ENCODE data around the gene ANKDD1A.

Gene ANKDD1A

DNA sequence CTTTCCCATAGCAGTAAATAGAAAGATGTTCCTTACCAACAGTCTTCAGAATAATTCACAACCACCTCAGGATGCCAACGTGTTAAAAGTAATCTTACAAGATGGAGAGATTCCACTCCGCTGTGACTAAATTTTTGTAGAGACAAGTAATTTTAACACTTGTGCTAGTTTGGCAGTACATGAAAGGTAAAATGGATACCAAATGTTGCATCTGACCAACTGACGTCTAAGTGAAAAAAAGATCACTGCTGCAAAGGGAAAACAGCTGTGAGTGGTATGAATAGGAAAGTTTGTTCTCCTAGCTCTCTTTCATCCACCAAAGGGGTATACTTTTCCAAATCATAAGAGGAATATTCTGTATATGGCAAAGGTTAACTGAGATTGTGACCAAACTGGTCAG is 75.4 kb downstream of the ANKDD1A start:
- TF ChIP-seq, protein P1, sequence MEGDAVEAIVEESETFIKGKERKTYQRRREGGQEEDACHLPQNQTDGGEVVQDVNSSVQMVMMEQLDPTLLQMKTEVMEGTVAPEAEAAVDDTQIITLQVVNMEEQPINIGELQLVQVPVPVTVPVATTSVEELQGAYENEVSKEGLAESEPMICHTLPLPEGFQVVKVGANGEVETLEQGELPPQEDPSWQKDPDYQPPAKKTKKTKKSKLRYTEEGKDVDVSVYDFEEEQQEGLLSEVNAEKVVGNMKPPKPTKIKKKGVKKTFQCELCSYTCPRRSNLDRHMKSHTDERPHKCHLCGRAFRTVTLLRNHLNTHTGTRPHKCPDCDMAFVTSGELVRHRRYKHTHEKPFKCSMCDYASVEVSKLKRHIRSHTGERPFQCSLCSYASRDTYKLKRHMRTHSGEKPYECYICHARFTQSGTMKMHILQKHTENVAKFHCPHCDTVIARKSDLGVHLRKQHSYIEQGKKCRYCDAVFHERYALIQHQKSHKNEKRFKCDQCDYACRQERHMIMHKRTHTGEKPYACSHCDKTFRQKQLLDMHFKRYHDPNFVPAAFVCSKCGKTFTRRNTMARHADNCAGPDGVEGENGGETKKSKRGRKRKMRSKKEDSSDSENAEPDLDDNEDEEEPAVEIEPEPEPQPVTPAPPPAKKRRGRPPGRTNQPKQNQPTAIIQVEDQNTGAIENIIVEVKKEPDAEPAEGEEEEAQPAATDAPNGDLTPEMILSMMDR (conservative IDR thresholded peaks at IDR 0.05) = no peak
- TF ChIP-seq ZFX (IDR thresholded peaks at IDR 0.05) = no peak
- H3K27ac ChIP-seq = no peak overlapping the region

DNA sequence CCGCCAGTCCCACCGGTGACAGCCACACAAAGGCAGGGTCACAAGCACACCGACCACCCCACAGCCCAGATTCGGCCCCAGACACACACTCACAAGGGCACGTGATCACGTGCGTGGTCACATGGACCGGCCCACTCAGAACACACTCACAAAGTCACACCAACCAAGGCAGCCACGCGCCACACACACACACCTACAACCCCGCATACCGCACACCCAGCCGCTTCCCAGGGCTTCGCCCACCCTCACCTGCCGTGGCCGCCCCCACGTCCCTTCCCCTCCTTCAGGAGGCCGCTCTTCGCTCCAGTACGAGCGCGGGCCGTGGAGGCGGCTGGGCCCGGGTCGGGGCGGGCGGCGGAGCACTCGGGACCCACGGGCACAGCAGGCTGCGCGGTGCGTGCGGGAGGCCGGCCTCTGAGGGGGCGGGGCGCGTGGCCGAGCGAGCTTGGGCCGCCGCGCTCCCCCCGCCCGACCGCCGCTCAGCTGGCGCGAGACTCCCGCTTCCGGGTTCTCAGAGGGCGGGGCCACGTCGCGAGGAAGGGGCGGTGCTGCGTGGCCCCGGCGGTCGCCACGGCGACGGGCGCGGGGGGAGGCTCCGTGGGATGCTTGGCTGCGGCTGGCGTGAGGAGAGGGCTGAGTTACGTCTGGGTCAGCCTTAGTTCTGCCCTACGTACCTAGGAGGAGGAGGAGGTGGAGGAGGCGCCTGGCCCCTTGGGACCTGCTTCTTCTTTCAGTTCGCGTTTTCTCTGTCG is 77.9 kb downstream of the ANKDD1A start, which contains the start of gene SPG21:
TSS of gene SPG21 (minus strand) at position 499 of the 752 bp plus-strand sequence. CDS start 6,345 bp downstream, outside the sequence.
- peak within 1 kb of the TSS; percentile 98 for H3K27ac ChIP-seq
- peak; percentile 72 for TF ChIP-seq ZFX (IDR thresholded peaks at IDR 0.05)
- TF ChIP-seq, protein P1 (conservative IDR thresholded peaks at IDR 0.05) = no peak

DNA sequence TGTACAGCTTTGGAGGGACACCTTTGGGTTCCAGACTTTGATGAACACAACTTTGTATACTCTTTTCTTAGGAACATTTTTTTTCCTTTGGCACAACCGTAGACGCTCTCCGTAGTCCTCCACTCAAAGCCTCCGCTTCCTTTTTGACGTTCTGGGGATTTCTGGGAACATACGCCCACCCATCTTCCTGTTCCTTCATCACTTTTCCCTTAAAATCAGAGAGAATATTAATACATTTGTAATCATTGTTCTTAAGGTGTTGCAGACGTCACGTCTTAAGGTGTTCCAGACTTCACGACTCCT is 78.4 kb downstream of the ANKDD1A start:
- H3K27ac ChIP-seq = peak overlapping the region; percentile 98

DNA sequence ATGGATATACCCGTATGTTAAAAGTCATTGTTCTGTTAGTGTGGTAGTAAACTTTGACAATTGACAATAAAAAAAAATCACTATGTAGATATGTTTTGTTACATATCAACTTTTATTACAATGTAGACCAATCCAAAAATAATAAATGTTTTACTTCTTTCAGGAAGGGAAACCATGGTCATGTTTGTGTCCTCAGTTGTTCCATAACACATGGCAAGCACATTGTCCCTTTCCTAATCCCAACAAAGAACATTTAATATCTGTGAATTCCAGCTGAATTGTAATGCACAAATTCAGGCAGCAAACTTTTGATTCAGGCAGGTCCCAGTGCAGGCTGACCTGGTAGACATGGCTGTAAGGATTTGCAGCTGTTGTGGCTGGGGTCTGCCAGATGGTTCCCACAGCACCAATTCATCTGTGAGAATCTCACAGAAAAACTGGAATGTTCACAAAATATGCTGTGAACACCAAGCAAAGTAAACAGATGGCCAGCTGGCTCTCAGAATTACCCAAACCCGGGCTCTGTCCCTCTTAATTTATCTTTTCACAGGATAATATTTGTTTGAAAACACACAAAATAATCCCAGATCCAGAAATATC is 79.9 kb downstream of the ANKDD1A start:
- no peak overlapping the region for H3K27ac ChIP-seq
- TF ChIP-seq, protein P1 (conservative IDR thresholded peaks at IDR 0.05) = no peak
- no peak for TF ChIP-seq ZFX (IDR thresholded peaks at IDR 0.05)

More for the DNA sequence above, 78.4 kb downstream of the ANKDD1A start:
- TF ChIP-seq, protein P1 (conservative IDR thresholded peaks at IDR 0.05) = no peak
- TF ChIP-seq ZFX (IDR thresholded peaks at IDR 0.05) = no peak

DNA sequence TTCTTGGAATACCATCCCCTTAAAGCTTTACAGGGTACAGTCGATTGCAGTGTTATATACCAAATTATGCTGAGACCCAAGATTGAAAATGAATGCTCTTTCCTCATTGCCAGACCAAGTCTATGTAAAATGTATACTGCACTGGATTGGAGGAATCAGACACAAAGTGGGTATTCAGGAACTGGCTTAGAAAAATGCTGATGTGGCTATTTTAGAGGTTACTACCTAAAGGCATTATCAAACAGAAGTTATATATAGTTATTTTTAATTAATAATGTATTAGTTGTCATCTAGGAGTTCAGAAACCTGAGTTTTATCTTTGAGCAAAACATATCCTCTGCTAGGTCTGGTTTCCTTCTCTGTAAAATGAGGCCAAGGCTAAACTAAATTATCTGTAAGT is 81.6 kb downstream of the ANKDD1A start:
- TF ChIP-seq, protein P1 (conservative IDR thresholded peaks at IDR 0.05) = no peak
- no peak for TF ChIP-seq ZFX (IDR thresholded peaks at IDR 0.05)
- no peak overlapping the region for H3K27ac ChIP-seq

DNA sequence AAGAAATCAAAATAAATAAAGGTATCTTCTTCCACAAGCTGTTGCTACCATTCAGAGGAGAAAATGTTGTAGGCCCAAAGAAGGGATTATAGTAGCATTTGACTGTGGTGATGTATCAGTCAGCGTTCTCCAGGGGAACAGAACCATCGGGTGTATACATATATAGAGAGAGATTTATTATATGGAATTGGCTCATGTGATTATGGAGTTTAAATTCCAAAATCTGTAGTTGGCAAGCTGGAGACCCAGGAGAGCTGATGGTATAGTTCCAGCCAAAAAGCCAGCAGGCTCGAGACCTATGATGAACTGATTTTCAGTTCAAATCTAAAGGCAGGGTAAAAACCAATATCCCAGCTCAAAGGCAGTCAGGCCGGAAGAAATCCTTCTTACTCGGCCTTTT is 85.4 kb downstream of the ANKDD1A start:
- no peak overlapping the region for H3K27ac ChIP-seq
- TF ChIP-seq, protein P1 (conservative IDR thresholded peaks at IDR 0.05) = no peak
- TF ChIP-seq ZFX (IDR thresholded peaks at IDR 0.05) = no peak

DNA sequence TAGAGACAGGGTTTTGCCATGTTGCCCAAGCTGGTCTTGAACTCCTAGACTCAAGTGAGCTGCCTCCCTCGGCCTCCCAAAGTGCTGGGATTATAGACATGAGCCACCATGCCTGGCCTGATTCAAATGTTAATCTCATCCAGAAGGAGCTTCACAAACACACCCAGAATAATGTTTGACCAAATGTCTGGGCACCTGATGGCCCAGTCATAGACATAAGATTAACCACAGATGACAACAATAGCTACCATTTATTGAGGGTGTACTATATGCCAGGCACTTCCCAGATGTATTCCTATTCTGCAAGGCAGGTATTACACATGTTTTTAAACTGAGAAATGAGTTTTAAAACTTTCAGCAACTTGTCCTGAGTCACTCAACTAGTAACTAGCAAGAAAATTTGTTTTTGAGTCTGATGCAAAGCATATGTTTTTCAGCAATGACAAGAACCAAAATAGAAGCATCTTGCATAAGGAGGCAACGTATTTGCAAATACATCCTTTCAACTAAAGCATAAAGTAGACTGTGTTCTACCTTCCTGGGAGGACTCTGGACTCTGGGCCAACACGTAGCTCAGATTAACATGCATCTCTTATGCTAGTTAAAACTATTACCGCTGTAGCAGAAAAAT is 86.2 kb downstream of the ANKDD1A start:
- no peak overlapping the region for H3K27ac ChIP-seq
- TF ChIP-seq, protein P1 (conservative IDR thresholded peaks at IDR 0.05) = no peak
- TF ChIP-seq ZFX (IDR thresholded peaks at IDR 0.05) = no peak

Data from C4-2B (cell line).